Panc1 (cell line): ENCODE data around the gene S100A10.

Experiments
- POLR2AphosphoS5 ChIP-seq: IDR thresholded peaks from 2 replicates; pipeline ENCODE4 v1.6.1; 2012; ENCODE audit warnings: mild to moderate bottlenecking, low read depth, low read length, moderate library complexity
- REST ChIP-seq, 2 experiments: IDR thresholded peaks; 2 replicates each; pipeline ENCODE4 v1.6.1; 2011 to 2012; ENCODE audit warnings: low read depth in 2 of 2, control low read depth in 1 of 2, low read length in 1 of 2, mild to moderate bottlenecking in 1 of 2, moderate library complexity in 1 of 2; ENCODE audit not compliant: insufficient read depth in 1 of 2
- SIN3A ChIP-seq: IDR thresholded peaks from 2 replicates; pipeline ENCODE4 v1.6.1; 2012; ENCODE audit warnings: low read depth, mild to moderate bottlenecking, low read length, moderate library complexity, borderline replicate concordance; ENCODE audit not compliant: insufficient read depth
- TCF7L2 ChIP-seq: IDR thresholded peaks from 2 replicates; pipeline ENCODE4 v1.6.1; 2011; ENCODE audit warnings: mild to moderate bottlenecking, low read depth, low read length, inconsistent platforms
- TF ChIP-seq, protein P1 (sequence below): fragments of 450-650 bp; IDR thresholded peaks from 2 replicates; pipeline ENCODE4 v1.5.1; 2017; ENCODE audit warnings: mild to moderate bottlenecking

GRCh38 chr1:151956957-151957497, 36.6 kb downstream of the S100A10 start:
- TF ChIP-seq, protein P1, sequence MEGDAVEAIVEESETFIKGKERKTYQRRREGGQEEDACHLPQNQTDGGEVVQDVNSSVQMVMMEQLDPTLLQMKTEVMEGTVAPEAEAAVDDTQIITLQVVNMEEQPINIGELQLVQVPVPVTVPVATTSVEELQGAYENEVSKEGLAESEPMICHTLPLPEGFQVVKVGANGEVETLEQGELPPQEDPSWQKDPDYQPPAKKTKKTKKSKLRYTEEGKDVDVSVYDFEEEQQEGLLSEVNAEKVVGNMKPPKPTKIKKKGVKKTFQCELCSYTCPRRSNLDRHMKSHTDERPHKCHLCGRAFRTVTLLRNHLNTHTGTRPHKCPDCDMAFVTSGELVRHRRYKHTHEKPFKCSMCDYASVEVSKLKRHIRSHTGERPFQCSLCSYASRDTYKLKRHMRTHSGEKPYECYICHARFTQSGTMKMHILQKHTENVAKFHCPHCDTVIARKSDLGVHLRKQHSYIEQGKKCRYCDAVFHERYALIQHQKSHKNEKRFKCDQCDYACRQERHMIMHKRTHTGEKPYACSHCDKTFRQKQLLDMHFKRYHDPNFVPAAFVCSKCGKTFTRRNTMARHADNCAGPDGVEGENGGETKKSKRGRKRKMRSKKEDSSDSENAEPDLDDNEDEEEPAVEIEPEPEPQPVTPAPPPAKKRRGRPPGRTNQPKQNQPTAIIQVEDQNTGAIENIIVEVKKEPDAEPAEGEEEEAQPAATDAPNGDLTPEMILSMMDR = no peak
- TF ChIP-seq TCF7L2 (no peak), POLR2AphosphoS5 (no peak), REST (IDR thresholded peaks at IDR 0.05; ENCODE audit: insufficient read depth in 1 of 2, low read depth in 2 of 2, low read length in 1 of 2) (no peak), SIN3A (no peak)
